ENCODE results near the gene RPS6KA4.

Gene RPS6KA4

GRCh38 chr11:64344787-64345186 is 14.2 kb upstream of the RPS6KA4 start:
- POLR2A ChIA-PET = interaction anchor here (1.0 to 6.3 kb wide), 2 partner anchors 27 to 73 kb away, joined by 4 to 46 read pairs; partner anchors contain the start of genes PRDX5 and TRMT112
- TF ChIP-seq SP1 (IDR thresholded peaks at IDR 0.05) = no peak
- no peak for TF ChIP-seq CTBP1 (IDR thresholded peaks at IDR 0.05; ENCODE audit: borderline replicate concordance)
- TF ChIP-seq LEF1 (IDR thresholded peaks at IDR 0.05; ENCODE audit: borderline replicate concordance) = no peak
- TF ChIP-seq BHLHE40 (IDR thresholded peaks at IDR 0.05; ENCODE audit: borderline replicate concordance) = no peak
- no peak for TF ChIP-seq FOXA1 (IDR thresholded peaks at IDR 0.05)
- no peak for TF ChIP-seq NFRKB (IDR thresholded peaks at IDR 0.05)
- DNase-seq (ENCODE audit: extremely low spot score) = no peak
- CTCF ChIA-PET = interaction anchor here (0.6 to 1.9 kb wide), 5 partner anchors 12 to 73 kb away, joined by 3 to 5 read pairs (median 3); partner anchors contain the start of genes PRDX5 and TRMT112

- ChIA-PET POLR2A (no interaction called here), CTCF (interaction anchor here (1.7 kb wide), 1 partner anchor 15 kb away, joined by 6 read pairs; no protein-coding TSS in a partner anchor)
- DNase-seq (ENCODE audit: extremely low spot score) = no peak
- TF ChIP-seq BHLHE40 (IDR thresholded peaks at IDR 0.05; ENCODE audit: borderline replicate concordance) (no peak), FOXA1 (IDR thresholded peaks at IDR 0.05) (no peak), ZNF384 (IDR thresholded peaks at IDR 0.05) (no peak), SP1 (IDR thresholded peaks at IDR 0.05) (no peak), LEF1 (IDR thresholded peaks at IDR 0.05; ENCODE audit: borderline replicate concordance) (no peak), L3MBTL2 (conservative IDR thresholded peaks at IDR 0.05) (no peak), FOXK2 (IDR thresholded peaks at IDR 0.05) (no peak), CTBP1 (IDR thresholded peaks at IDR 0.05; ENCODE audit: borderline replicate concordance) (no peak), NFRKB (IDR thresholded peaks at IDR 0.05) (no peak), ELF4 (IDR thresholded peaks at IDR 0.05) (no peak)
These were observed 11.6 kb upstream of the RPS6KA4 start for GRCh38 chr11:64347193-64347867.

- POLR2A ChIA-PET = interaction anchor here (0.7 to 2.2 kb wide), 3 partner anchors 31 to 77 kb away, joined by 3 to 7 read pairs (median 4); partner anchors contain the start of genes PRDX5 and TRMT112
- TF ChIP-seq FOXA1 (IDR thresholded peaks at IDR 0.05) = no peak
- TF ChIP-seq HDGF (IDR thresholded peaks at IDR 0.05; ENCODE audit: borderline replicate concordance) = no peak
- no peak for TF ChIP-seq CTBP1 (IDR thresholded peaks at IDR 0.05; ENCODE audit: borderline replicate concordance)
- TF ChIP-seq ARNT (IDR thresholded peaks at IDR 0.05) = no peak
- TF ChIP-seq ZNF384 (IDR thresholded peaks at IDR 0.05) = no peak
- no peak for TF ChIP-seq SP1 (IDR thresholded peaks at IDR 0.05)
- no peak for TF ChIP-seq NFRKB (IDR thresholded peaks at IDR 0.05)
- TF ChIP-seq ELF4 (IDR thresholded peaks at IDR 0.05) = no peak
- TF ChIP-seq FOXM1 (IDR thresholded peaks at IDR 0.05; ENCODE audit: borderline replicate concordance) = no peak
- no peak for TF ChIP-seq SUZ12 (IDR thresholded peaks at IDR 0.05)
- no peak for TF ChIP-seq L3MBTL2 (conservative IDR thresholded peaks at IDR 0.05)
- TF ChIP-seq LEF1 (IDR thresholded peaks at IDR 0.05; ENCODE audit: borderline replicate concordance) = no peak
- no peak for TF ChIP-seq TARDBP (IDR thresholded peaks at IDR 0.05)
- no peak for TF ChIP-seq BHLHE40 (IDR thresholded peaks at IDR 0.05; ENCODE audit: borderline replicate concordance)
- no peak for TF ChIP-seq FOXK2 (IDR thresholded peaks at IDR 0.05)
- no peak for TF ChIP-seq PKNOX1 (IDR thresholded peaks at IDR 0.05)
- CTCF ChIA-PET = interaction anchor here (1.6 to 1.7 kb wide), 2 partner anchors 17 to 43 kb away, joined by 3 to 6 read pairs; partner anchors contain the start of gene ESRRA
- no peak for DNase-seq (ENCODE audit: extremely low spot score)
These were observed 10.5 kb upstream of the RPS6KA4 start for GRCh38 chr11:64348383-64349024.

- POLR2A ChIA-PET = interaction anchor here (0.7 to 2.2 kb wide), 4 partner anchors 32 to 77 kb away, joined by 3 to 7 read pairs (median 4); partner anchors contain the start of genes PRDX5 and TRMT112
- TF ChIP-seq L3MBTL2 (conservative IDR thresholded peaks at IDR 0.05) (no peak), BHLHE40 (IDR thresholded peaks at IDR 0.05; ENCODE audit: borderline replicate concordance) (no peak), NFRKB (IDR thresholded peaks at IDR 0.05) (no peak), TARDBP (IDR thresholded peaks at IDR 0.05) (no peak), LEF1 (IDR thresholded peaks at IDR 0.05; ENCODE audit: borderline replicate concordance) (no peak), SP1 (IDR thresholded peaks at IDR 0.05) (no peak), PKNOX1 (IDR thresholded peaks at IDR 0.05) (no peak), FOXK2 (IDR thresholded peaks at IDR 0.05) (no peak), SUZ12 (IDR thresholded peaks at IDR 0.05) (no peak), ARNT (IDR thresholded peaks at IDR 0.05) (no peak), FOXM1 (IDR thresholded peaks at IDR 0.05; ENCODE audit: borderline replicate concordance) (no peak), CTBP1 (IDR thresholded peaks at IDR 0.05; ENCODE audit: borderline replicate concordance) (no peak), ELF4 (IDR thresholded peaks at IDR 0.05) (no peak), FOXA1 (IDR thresholded peaks at IDR 0.05) (no peak), HDGF (IDR thresholded peaks at IDR 0.05; ENCODE audit: borderline replicate concordance) (no peak), ZNF384 (IDR thresholded peaks at IDR 0.05) (no peak)
- CTCF ChIA-PET = interaction anchor here (1.0 to 1.6 kb wide), 2 partner anchors 31 to 44 kb away, joined by 3 to 5 read pairs; partner anchors contain the start of genes ESRRA, PRDX5 and TRMT112
- DNase-seq (ENCODE audit: extremely low spot score) = no peak
These were observed 10.0 kb upstream of the RPS6KA4 start for GRCh38 chr11:64349025-64349387.

- POLR2A ChIA-PET = interaction anchor here (0.9 to 2.2 kb wide), 2 partner anchors 32 to 74 kb away, joined by 3 to 7 read pairs; partner anchors contain the start of genes PRDX5 and TRMT112
- CTCF ChIA-PET = interaction anchor here (1.0 to 1.6 kb wide), 2 partner anchors 32 to 44 kb away, joined by 3 to 5 read pairs; partner anchors contain the start of genes ESRRA, PRDX5 and TRMT112
- no peak for TF ChIP-seq ARNT (IDR thresholded peaks at IDR 0.05)
- TF ChIP-seq FOXA1 (IDR thresholded peaks at IDR 0.05) = no peak
- no peak for TF ChIP-seq LEF1 (IDR thresholded peaks at IDR 0.05; ENCODE audit: borderline replicate concordance)
- no peak for TF ChIP-seq ZNF384 (IDR thresholded peaks at IDR 0.05)
- no peak for TF ChIP-seq HDGF (IDR thresholded peaks at IDR 0.05; ENCODE audit: borderline replicate concordance)
- TF ChIP-seq L3MBTL2 (conservative IDR thresholded peaks at IDR 0.05) = no peak
- TF ChIP-seq TARDBP (IDR thresholded peaks at IDR 0.05) = no peak
- no peak for DNase-seq (ENCODE audit: extremely low spot score)
These were observed 9.6 kb upstream of the RPS6KA4 start for GRCh38 chr11:64349404-64349803.

All from HEK293T (cell line).